ENCODE measurements around the gene DTX1. TPM values are rescaled to one million over a fixed set of nuclear protein-coding genes. Genes with fewer than 3 reads are reported as not detected.

DTX1 gene
- total and polyA plus RNA-seq, 4 donors: 14.4 to 83.5 (median 48.3) TPM

GRCh38 chr12:113091506-113091905, 35.0 kb downstream of the DTX1 start:
- Histone ChIP-seq H3K27me3 (ENCODE audit: control insufficient read depth, insufficient read depth, low read length) (no peaks in the 10 kb centered on the region), H3K4me3 (ENCODE audit: low read depth, low read length) (no peak overlapping the region), H3K4me1 (ENCODE audit: control insufficient read depth, insufficient read depth, low read length) (peaks cover 4% of the 10 kb centered on the region), H3K27ac (ENCODE audit: low read depth, low read length) (no peak overlapping the region), H3K9me3 (ENCODE audit: control insufficient read depth, insufficient read depth, low read length) (no peaks in the 10 kb centered on the region), H3K36me3 (ENCODE audit: control insufficient read depth, insufficient read depth, low read length) (peaks cover 81% of the 10 kb centered on the region)
- DNase-seq (ENCODE audit: low read depth in 4 of 6, low spot score in 6 of 6): no peak
- WGBS (ENCODE audit: insufficient coverage): 65% methylated on average over 3 of the region's 3 CpGs

- Histone ChIP-seq H3K9me3 (ENCODE audit: control insufficient read depth, insufficient read depth, low read length) (no peaks in the 10 kb centered on the region), H3K36me3 (ENCODE audit: control insufficient read depth, insufficient read depth, low read length) (peaks cover 79% of the 10 kb centered on the region), H3K4me3 (ENCODE audit: low read depth, low read length) (no peak overlapping the region), H3K27ac (ENCODE audit: low read depth, low read length) (no peak overlapping the region), H3K4me1 (ENCODE audit: control insufficient read depth, insufficient read depth, low read length) (peaks cover 17% of the 10 kb centered on the region), H3K27me3 (ENCODE audit: control insufficient read depth, insufficient read depth, low read length) (no peaks in the 10 kb centered on the region)
- no peak for DNase-seq (ENCODE audit: low read depth in 4 of 6, low spot score in 6 of 6)
- 32% methylated on average over 28 of the region's 31 CpGs for WGBS (ENCODE audit: insufficient coverage)
Observed at GRCh38 chr12:113092607-113093408, 36.3 kb downstream of the DTX1 start.

GRCh38 chr12:113093409-113094101, 37.0 kb downstream of the DTX1 start:
- peaks cover 75% of the 10 kb centered on the region for H3K36me3 ChIP-seq (ENCODE audit: control insufficient read depth, insufficient read depth, low read length)
- no peaks in the 10 kb centered on the region for H3K9me3 ChIP-seq (ENCODE audit: control insufficient read depth, insufficient read depth, low read length)
- no peaks in the 10 kb centered on the region for H3K27me3 ChIP-seq (ENCODE audit: control insufficient read depth, insufficient read depth, low read length)
- no peak overlapping the region for H3K27ac ChIP-seq (ENCODE audit: low read depth, low read length)
- 66% methylated on average over 29 of the region's 32 CpGs for WGBS (ENCODE audit: insufficient coverage)
- no peak overlapping the region for H3K4me3 ChIP-seq (ENCODE audit: low read depth, low read length)
- no peak for DNase-seq (ENCODE audit: low read depth in 4 of 6, low spot score in 6 of 6)
- H3K4me1 ChIP-seq (ENCODE audit: control insufficient read depth, insufficient read depth, low read length): peaks cover 24% of the 10 kb centered on the region

- Histone ChIP-seq H3K9me3 (ENCODE audit: control insufficient read depth, insufficient read depth, low read length) (no peaks in the 10 kb centered on the region), H3K27me3 (ENCODE audit: control insufficient read depth, insufficient read depth, low read length) (no peaks in the 10 kb centered on the region), H3K4me3 (ENCODE audit: low read depth, low read length) (no peak overlapping the region), H3K36me3 (ENCODE audit: control insufficient read depth, insufficient read depth, low read length) (peaks cover 67% of the 10 kb centered on the region), H3K27ac (ENCODE audit: low read depth, low read length) (no peak overlapping the region), H3K4me1 (ENCODE audit: control insufficient read depth, insufficient read depth, low read length) (peaks cover 29% of the 10 kb centered on the region)
- 94% methylated on average over 14 of the region's 16 CpGs for WGBS (ENCODE audit: insufficient coverage)
- no peak for DNase-seq (ENCODE audit: low read depth in 4 of 6, low spot score in 6 of 6)
Observed at GRCh38 chr12:113094738-113095137, 38.2 kb downstream of the DTX1 start.

GRCh38 chr12:113095405-113095804, 38.9 kb downstream of the DTX1 start:
- H3K36me3 ChIP-seq (ENCODE audit: control insufficient read depth, insufficient read depth, low read length): peaks cover 64% of the 10 kb centered on the region
- no peaks in the 10 kb centered on the region for H3K9me3 ChIP-seq (ENCODE audit: control insufficient read depth, insufficient read depth, low read length)
- peaks cover 29% of the 10 kb centered on the region for H3K4me1 ChIP-seq (ENCODE audit: control insufficient read depth, insufficient read depth, low read length)
- no peak for DNase-seq (ENCODE audit: low read depth in 4 of 6, low spot score in 6 of 6)
- no peak overlapping the region for H3K4me3 ChIP-seq (ENCODE audit: low read depth, low read length)
- 59% methylated on average over 6 of the region's 6 CpGs for WGBS (ENCODE audit: insufficient coverage)
- H3K27me3 ChIP-seq (ENCODE audit: control insufficient read depth, insufficient read depth, low read length): no peaks in the 10 kb centered on the region
- H3K27ac ChIP-seq (ENCODE audit: low read depth, low read length): no peak overlapping the region

GRCh38 chr12:113096675-113097461, 40.3 kb downstream of the DTX1 start:
- no peaks in the 10 kb centered on the region for H3K9me3 ChIP-seq (ENCODE audit: control insufficient read depth, insufficient read depth, low read length)
- peaks cover 51% of the 10 kb centered on the region for H3K36me3 ChIP-seq (ENCODE audit: control insufficient read depth, insufficient read depth, low read length)
- H3K27ac ChIP-seq (ENCODE audit: low read depth, low read length): peak overlapping the region; percentile 94
- no peaks in the 10 kb centered on the region for H3K27me3 ChIP-seq (ENCODE audit: control insufficient read depth, insufficient read depth, low read length)
- 88% methylated on average over 28 of the region's 30 CpGs for WGBS (ENCODE audit: insufficient coverage)
- peaks cover 33% of the 10 kb centered on the region for H3K4me1 ChIP-seq (ENCODE audit: control insufficient read depth, insufficient read depth, low read length)
- DNase-seq (ENCODE audit: low read depth in 4 of 6, low spot score in 6 of 6): no peak
- H3K4me3 ChIP-seq (ENCODE audit: low read depth, low read length): no peak overlapping the region

- peak overlapping the region; percentile 94 for H3K27ac ChIP-seq (ENCODE audit: low read depth, low read length)
- peaks cover 32% of the 10 kb centered on the region for H3K4me1 ChIP-seq (ENCODE audit: control insufficient read depth, insufficient read depth, low read length)
- peaks cover 48% of the 10 kb centered on the region for H3K36me3 ChIP-seq (ENCODE audit: control insufficient read depth, insufficient read depth, low read length)
- no peak overlapping the region for H3K4me3 ChIP-seq (ENCODE audit: low read depth, low read length)
- peak; percentile 87 to 98 (median 89) for DNase-seq (ENCODE audit: low read depth in 4 of 6, low spot score in 6 of 6)
- H3K27me3 ChIP-seq (ENCODE audit: control insufficient read depth, insufficient read depth, low read length): no peaks in the 10 kb centered on the region
- H3K9me3 ChIP-seq (ENCODE audit: control insufficient read depth, insufficient read depth, low read length): no peaks in the 10 kb centered on the region
- 7% methylated on average over 8 of the region's 14 CpGs for WGBS (ENCODE audit: insufficient coverage)
Observed at GRCh38 chr12:113097716-113098440, 41.3 kb downstream of the DTX1 start.

GRCh38 chr12:113098441-113099028, 42.0 kb downstream of the DTX1 start:
- DNase-seq (ENCODE audit: low read depth in 4 of 6, low spot score in 6 of 6): peak in 5 of 6 donors; percentile 70 to 94 (median 80)
- H3K4me3 ChIP-seq (ENCODE audit: low read depth, low read length): no peak overlapping the region
- H3K36me3 ChIP-seq (ENCODE audit: control insufficient read depth, insufficient read depth, low read length): peaks cover 41% of the 10 kb centered on the region
- H3K4me1 ChIP-seq (ENCODE audit: control insufficient read depth, insufficient read depth, low read length): peaks cover 29% of the 10 kb centered on the region
- H3K27ac ChIP-seq (ENCODE audit: low read depth, low read length): peak overlapping the region; percentile 94
- 23% methylated on average over 12 of the region's 15 CpGs for WGBS (ENCODE audit: insufficient coverage)
- H3K9me3 ChIP-seq (ENCODE audit: control insufficient read depth, insufficient read depth, low read length): no peaks in the 10 kb centered on the region
- no peaks in the 10 kb centered on the region for H3K27me3 ChIP-seq (ENCODE audit: control insufficient read depth, insufficient read depth, low read length)

GRCh38 chr12:113099364-113099763, 42.8 kb downstream of the DTX1 start:
- H3K27ac ChIP-seq (ENCODE audit: low read depth, low read length): no peak overlapping the region
- no peak for DNase-seq (ENCODE audit: low read depth in 4 of 6, low spot score in 6 of 6)
- H3K36me3 ChIP-seq (ENCODE audit: control insufficient read depth, insufficient read depth, low read length): peaks cover 35% of the 10 kb centered on the region
- no peaks in the 10 kb centered on the region for H3K9me3 ChIP-seq (ENCODE audit: control insufficient read depth, insufficient read depth, low read length)
- no peaks in the 10 kb centered on the region for H3K27me3 ChIP-seq (ENCODE audit: control insufficient read depth, insufficient read depth, low read length)
- peaks cover 35% of the 10 kb centered on the region for H3K4me1 ChIP-seq (ENCODE audit: control insufficient read depth, insufficient read depth, low read length)
- no peak overlapping the region for H3K4me3 ChIP-seq (ENCODE audit: low read depth, low read length)
